Aorta (tissue), 5 donors: ENCODE measurements around the gene GABPB1. TPM values are rescaled to one million over a fixed set of nuclear protein-coding genes. Genes with fewer than 3 reads are reported as not detected.
A peak's percentile ranks its signal among the peaks of the same experiment; 100 is the strongest.
"Not testable (repeated sequence)": the region's sequence is repeated elsewhere in the genome, so short reads cannot be mapped to it uniquely, and the experiment has no call there.

Experiments
- ATAC-seq: fragments of 200-7000 bp; cut with Tn5 transposase; one replicate; pipeline ENCODE4 v1.9.1; 2022; ENCODE audit warnings: moderate library complexity; ENCODE audit not compliant: low FRiP score
- DNase-seq, 2 donors: peaks; one replicate each; pipeline ENCODE4 v3.0.0-alpha.2; 2020
- H3K27ac ChIP-seq, 2 donors: one replicate each; pipeline ENCODE4 v1.5.1; 2013; ENCODE audit warnings: low read length in 2 of 2, mild to moderate bottlenecking in 2 of 2, moderate library complexity in 2 of 2, control low read depth in 1 of 2, inconsistent platforms in 1 of 2, low read depth in 1 of 2
- H3K27me3 ChIP-seq, 2 donors: one replicate each; pipeline ENCODE4 v1.6.1; 2013; ENCODE audit warnings: control low read depth in 1 of 2, low read length in 1 of 2, mild to moderate bottlenecking in 1 of 2, moderate library complexity in 1 of 2; ENCODE audit not compliant: insufficient read depth in 2 of 2, control insufficient read depth in 1 of 2
- H3K36me3 ChIP-seq, 2 donors: one replicate each; pipeline ENCODE4 v1.6.1; 2013; ENCODE audit warnings: control low read depth in 1 of 2, low read length in 1 of 2, mild to moderate bottlenecking in 1 of 2; ENCODE audit not compliant: insufficient read depth in 2 of 2, control insufficient read depth in 1 of 2
- H3K4me1 ChIP-seq, 2 donors: one replicate each; pipeline ENCODE4 v1.6.1; 2013; ENCODE audit warnings: low read length in 2 of 2, control low read depth in 1 of 2, mild to moderate bottlenecking in 1 of 2, moderate library complexity in 1 of 2; ENCODE audit not compliant: insufficient read depth in 2 of 2, control insufficient read depth in 1 of 2
- H3K4me3 ChIP-seq, 2 donors: one replicate each; pipeline ENCODE4 v1.5.1; 2013; ENCODE audit warnings: low read length in 2 of 2, control low read depth in 1 of 2, mild to moderate bottlenecking in 1 of 2
- H3K9me3 ChIP-seq: one replicate; pipeline ENCODE4 v1.6.1; 2013; ENCODE audit warnings: mild to moderate bottlenecking, low read length; ENCODE audit not compliant: control insufficient read depth
- WGBS, 2 donors: extraction: QIAGEN DNeasy Blood & Tissue Kit; methylation state at CpG; one replicate each; pipeline ENCODE4 v1.1.7; 2013; 5-methylcytosine and 5-hydroxymethylcytosine counted together
- intact Hi-C, 2 donors: fragments of 100-400 bp; cut with DNase I; formaldehyde crosslinking; loops; one replicate each; pipeline versions ENCODE4 v1.14.2 to v1.15.0; 2022
- long read RNA-seq, 2 donors: library from polyadenylated mRNA; unstranded; transcript quantifications; one replicate each; pipeline ENCODE4 v2.0.0, GENCODE V29; 2020 to 2021
- polyA plus RNA-seq, 2 donors: library from polyadenylated mRNA; stranded (reverse); fragments of 200-250 nt; gene quantifications; one replicate each; pipeline ENCODE4 v1.2.3, GENCODE V29; 2013
- total RNA-seq, 2 donors: library from RNA; stranded (reverse); fragmentation: NEBNext Ultra II Directional; extraction: Animal tissue kit (Norgen Biotek cat#: 25700); gene quantifications; one replicate each; pipeline ENCODE4 v1.2.1, GENCODE V29; 2021
- donor health status: healthy with polysubstance abuse.
- donor health status: Bipolar disorder and iron deficiency.
- donor health status: DM: no; HTN: no; CAD: no.
- donor health status: DM: no; HTN: no; CAD: no.
- donor health status: DM: yes; HTN: yes; CAD: no.

Gene GABPB1
- total RNA-seq (10 to 100 TPM; 14.3 to 18.5 TPM), polyA plus RNA-seq (1 to 10 TPM; 4.0 to 4.5 TPM)
- long read RNA-seq, donor 1, full-length matches to known transcripts: 24 of 30 reads
- long read RNA-seq, donor 1, partial matches to known transcripts: 0 of 30 reads
- long read RNA-seq, donor 1, other reads (novel, unspliced or antisense): 6 of 30 reads
- long read RNA-seq, donor 2, full-length matches to known transcripts: 9 of 14 reads
- long read RNA-seq, donor 2, partial matches to known transcripts: 0 of 14 reads
- long read RNA-seq, donor 2, other reads (novel, unspliced or antisense): 5 of 14 reads

DNA sequence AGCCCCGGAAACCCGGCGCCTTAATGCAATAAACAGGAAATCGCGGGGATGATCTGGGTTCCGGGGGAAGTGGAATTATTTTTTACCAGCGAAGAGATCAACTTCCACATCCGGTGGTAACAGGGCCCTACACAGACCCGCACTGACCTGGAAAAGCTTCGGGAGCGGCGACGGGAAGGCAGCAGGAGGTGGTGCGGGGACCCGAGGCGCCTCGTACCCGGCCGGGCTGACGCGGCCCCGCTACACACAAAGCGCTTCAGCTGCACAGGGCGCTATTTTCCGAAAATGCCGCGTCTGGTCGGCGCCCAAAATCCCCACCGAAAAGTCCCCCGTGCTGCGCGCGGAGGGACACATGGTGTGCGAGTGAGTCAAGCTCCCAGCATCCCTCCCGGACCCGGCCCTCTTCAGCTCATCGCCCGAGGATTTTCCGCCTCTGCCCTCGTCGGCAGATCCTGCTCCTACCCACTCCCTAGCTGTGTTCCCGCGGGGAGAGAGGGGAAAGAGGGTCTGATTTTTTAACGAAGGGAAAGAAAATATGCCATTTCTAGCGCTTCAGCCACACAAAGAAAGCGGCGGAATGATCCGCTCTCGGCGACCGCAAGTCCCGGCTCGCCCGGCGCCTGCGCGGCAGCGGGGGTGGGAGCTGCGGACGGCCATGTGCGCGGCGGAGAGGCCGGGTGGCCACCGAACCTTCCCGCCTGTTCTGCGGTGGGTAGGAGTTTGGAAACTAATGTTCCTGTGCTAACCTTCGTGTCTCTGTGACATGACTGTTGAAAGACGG lies at the start of gene GABPB1:
Gene GABPB1, minus strand, starts transcription at position 361 of the 781 bp plus-strand sequence. CDS start 45,400 bp downstream, outside the sequence.
- Histone ChIP-seq H3K36me3 (no peaks in the 10 kb centered on the region), H3K4me1 (no peaks in the 10 kb centered on the region), H3K27ac (peak within 1 kb of the TSS; percentile 38 to 70), H3K4me3 (peak within 1 kb of the TSS; percentile 83 to 95), H3K27me3 (no peaks in the 10 kb centered on the region), H3K9me3 (no peaks in the 10 kb centered on the region)
- ATAC-seq: peak; percentile 95
- peak; percentile 93 to 94 for DNase-seq
- 0 to 1% methylated on average over 62 to 70 of the region's 70 CpGs for WGBS, 2 donors
- intact Hi-C loops: loop anchor here in 1 of 2 donors (2.0 to 10.0 kb wide), 2 partner anchors 70 to 330 kb away; partner anchors contain the start of genes TRPM7 and USP8

DNA sequence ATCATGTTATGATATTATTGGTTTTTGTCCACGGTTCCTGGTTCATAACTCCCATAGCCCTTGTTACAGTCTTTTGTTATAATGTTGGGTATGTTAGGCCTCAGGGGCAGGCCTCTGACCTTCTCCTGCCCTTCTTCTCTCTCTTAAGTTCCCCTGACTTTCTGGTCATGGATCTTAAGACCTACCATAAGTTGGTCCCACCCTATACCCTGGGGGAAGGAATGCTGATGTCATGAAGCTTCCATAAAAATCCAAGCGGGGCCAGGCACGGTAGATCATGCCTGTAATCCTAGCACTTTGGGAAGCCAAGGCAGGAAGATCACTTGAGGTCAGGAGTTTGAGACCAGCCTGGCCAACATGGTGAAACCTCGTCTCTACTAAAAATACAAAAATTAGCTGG lies 36.6 kb upstream of the GABPB1 start:
- ATAC-seq, H3K4me1 ChIP-seq, H3K4me3 ChIP-seq, H3K36me3 ChIP-seq, H3K27me3 ChIP-seq, DNase-seq, H3K9me3 ChIP-seq, H3K27ac ChIP-seq, intact Hi-C loops: not testable (repeated sequence)
- WGBS, 2 donors: 77 to 80% methylated on average over 4 of the region's 4 CpGs

DNA sequence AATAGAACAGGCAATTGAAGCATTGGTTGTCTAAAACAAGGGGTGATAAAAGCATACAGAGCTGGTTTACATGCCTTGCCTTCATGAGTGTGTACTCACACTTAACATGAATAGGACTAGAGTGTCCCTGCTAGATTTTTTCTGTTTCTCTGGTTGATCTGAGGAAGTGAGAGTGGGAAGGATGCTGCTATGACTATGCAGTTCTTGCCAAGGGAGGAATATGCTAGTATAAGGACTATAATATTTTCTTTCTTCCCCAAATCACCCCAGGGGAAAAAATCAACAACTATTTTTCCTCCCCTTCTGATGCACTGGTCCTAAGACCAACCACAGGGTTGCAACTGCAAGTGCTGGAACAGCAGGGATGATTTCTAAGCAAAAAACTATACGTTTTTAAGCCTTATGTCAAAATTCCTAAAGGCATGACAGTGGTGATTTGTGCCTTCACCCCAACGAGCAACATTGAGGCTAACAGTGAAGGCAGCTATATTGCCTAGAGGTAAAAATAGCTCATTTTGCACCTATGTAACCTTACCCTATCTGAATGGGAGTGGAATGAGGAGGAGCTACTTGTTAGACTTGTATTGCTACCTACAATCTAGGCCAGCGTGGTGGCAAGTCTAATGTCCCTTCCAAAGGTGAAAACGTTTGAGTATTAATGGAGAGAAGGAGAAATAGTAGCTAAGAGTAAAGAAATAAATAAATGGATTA lies 35.7 kb upstream of the GABPB1 start:
- WGBS, 2 donors: 44 to 51% methylated on average over 4 of the region's 4 CpGs

DNA sequence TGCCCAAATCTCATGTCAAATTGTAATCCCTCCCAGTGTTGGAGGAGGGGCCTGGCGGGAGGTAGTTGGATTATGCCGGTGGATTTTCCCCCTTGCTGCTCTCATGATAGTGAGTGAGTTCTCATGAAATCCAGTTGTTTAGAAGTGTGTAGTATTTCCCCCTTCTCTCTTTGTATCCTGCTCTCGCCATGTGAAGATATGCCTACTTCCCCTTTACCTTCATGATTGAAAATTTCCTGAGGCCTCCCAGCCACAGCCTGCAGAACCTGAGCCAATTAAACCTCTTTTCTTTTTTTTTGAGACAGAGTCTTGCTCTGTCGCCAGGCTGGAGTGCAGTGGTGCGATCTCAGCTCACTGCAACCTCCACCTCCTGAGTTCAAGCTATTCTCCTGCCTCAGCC lies 27.4 kb upstream of the GABPB1 start:
- H3K36me3 ChIP-seq, H3K27ac ChIP-seq, DNase-seq, H3K9me3 ChIP-seq, H3K4me3 ChIP-seq, intact Hi-C loops, H3K4me1 ChIP-seq, H3K27me3 ChIP-seq, ATAC-seq: not testable (repeated sequence)
- WGBS, 2 donors: 80 to 82% methylated on average over 5 of the region's 5 CpGs

More for the DNA sequence above, 35.7 kb upstream of the GABPB1 start:
- H3K4me3 ChIP-seq: no peak overlapping the region
- intact Hi-C loops: no loop called here
- no peaks in the 10 kb centered on the region for H3K27me3 ChIP-seq
- DNase-seq (no peak), ATAC-seq (no peak)
- H3K27ac ChIP-seq: no peak overlapping the region
- no peaks in the 10 kb centered on the region for H3K9me3 ChIP-seq
- no peaks in the 10 kb centered on the region for H3K36me3 ChIP-seq
- H3K4me1 ChIP-seq: no peaks in the 10 kb centered on the region

DNA sequence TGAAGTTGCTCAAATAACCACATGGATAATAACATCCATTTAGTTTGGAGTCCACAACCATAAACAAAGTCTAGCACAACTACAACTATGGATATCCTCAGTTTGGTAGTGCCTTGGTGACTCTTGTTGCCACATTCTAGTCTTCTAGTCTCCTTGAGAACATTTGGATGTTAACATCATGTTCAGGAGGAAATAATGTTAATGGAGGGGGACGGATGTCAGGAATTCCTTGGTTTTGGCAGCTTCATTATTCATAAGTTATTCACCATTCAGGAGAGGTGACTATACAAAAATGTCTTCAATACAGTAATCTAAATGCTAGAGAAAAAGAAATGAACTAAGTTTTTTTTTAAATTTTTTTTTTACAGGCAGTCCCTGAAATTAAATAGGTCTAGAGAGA lies 26.4 kb upstream of the GABPB1 start:
- DNase-seq (no peak), ATAC-seq (no peak)
- intact Hi-C loops: no loop called here
- no peaks in the 10 kb centered on the region for H3K36me3 ChIP-seq
- no peaks in the 10 kb centered on the region for H3K9me3 ChIP-seq
- peaks cover 0 to 4% of the 10 kb centered on the region in 2 donors for H3K4me1 ChIP-seq
- WGBS, 2 donors: 40% methylated on average over 1 of the region's 1 CpG
- H3K27me3 ChIP-seq: no peaks in the 10 kb centered on the region
- H3K4me3 ChIP-seq: no peak overlapping the region
- H3K27ac ChIP-seq: no peak overlapping the region

DNA sequence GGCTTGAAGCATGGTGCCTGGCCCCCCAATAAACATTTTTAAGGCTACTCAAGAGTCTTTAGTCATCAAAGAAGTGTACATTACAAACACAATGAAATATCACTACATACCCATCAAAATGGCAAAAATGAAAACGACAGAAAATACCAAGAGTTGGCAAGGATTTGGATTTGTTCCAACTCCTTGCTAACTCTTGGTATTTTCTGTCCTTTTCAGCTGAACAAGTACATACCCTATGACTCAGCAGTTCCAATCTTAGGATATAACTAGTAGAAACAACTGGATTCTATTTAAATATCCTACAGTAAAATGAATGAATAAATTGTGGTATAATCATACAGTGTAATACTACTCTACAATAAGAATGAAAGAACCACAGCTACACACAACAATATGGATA lies 25.1 kb upstream of the GABPB1 start:
- H3K4me3 ChIP-seq: no peak overlapping the region
- no peaks in the 10 kb centered on the region for H3K36me3 ChIP-seq
- H3K27ac ChIP-seq: no peak overlapping the region
- DNase-seq (no peak), ATAC-seq (no peak)
- H3K9me3 ChIP-seq: no peaks in the 10 kb centered on the region
- intact Hi-C loops: no loop called here
- no peaks in the 10 kb centered on the region for H3K27me3 ChIP-seq
- 45 to 85% methylated on average over 1 of the region's 1 CpG for WGBS, 2 donors
- peaks cover 0 to 4% of the 10 kb centered on the region in 2 donors for H3K4me1 ChIP-seq

DNA sequence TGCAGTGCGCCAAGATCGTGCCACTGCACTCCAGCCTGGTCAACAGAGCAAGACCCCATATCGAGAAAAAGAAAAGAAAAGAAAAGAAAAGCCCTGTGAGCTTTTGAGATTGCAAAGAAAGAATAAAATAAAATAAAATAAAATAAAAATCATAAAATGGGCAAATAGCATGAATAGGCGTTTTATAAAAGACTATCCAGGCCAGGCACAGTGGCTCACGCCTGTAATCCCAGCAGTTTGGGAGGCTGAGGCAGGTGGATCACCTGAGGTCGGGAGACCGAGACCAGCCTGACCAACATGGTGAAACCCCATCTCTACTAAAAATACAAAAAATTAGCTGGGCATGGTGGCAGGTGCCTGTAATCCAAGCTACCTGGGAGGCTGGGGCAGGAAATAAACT lies 24.4 kb upstream of the GABPB1 start:
- H3K27me3 ChIP-seq, DNase-seq, H3K4me1 ChIP-seq, ATAC-seq, intact Hi-C loops, H3K4me3 ChIP-seq, H3K9me3 ChIP-seq, H3K27ac ChIP-seq, H3K36me3 ChIP-seq: not testable (repeated sequence)
- WGBS, 2 donors: 94 to 97% methylated on average over 7 of the region's 7 CpGs

DNA sequence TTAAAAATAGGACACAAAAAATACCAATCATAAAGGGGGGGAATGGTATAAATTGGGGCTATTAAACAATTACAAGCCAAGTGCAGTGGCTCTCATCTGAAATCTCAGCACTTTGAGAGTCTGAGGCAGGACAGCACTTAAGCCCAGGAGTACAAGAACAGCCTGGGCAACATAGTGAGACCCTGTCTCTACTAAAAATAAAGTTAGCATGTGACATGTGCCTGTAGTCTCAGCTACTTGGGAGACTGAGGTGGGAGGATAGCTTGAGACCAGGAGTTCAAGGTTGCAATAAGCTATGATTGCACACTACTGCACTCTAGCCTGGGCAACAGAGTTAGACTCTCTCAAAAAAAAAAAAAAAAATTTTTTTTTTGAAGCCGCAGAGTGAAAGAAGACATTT lies 23.8 kb upstream of the GABPB1 start:
- H3K27ac ChIP-seq: no peak overlapping the region

More for the DNA sequence above, 23.8 kb upstream of the GABPB1 start:
- ATAC-seq (no peak), DNase-seq (no peak)
- Histone ChIP-seq H3K4me3 (no peak overlapping the region), H3K9me3 (no peaks in the 10 kb centered on the region), H3K4me1 (peaks cover 0 to 4% of the 10 kb centered on the region in 2 donors), H3K36me3 (no peaks in the 10 kb centered on the region), H3K27me3 (no peaks in the 10 kb centered on the region)
- intact Hi-C loops: no loop called here
- WGBS, 2 donors: 97 to 100% methylated on average over 1 of the region's 1 CpG
